Sigmoid colon (tissue), 7 donors: ENCODE measurements around the gene TANK. TPM values are rescaled to one million over a fixed set of nuclear protein-coding genes. Genes with fewer than 3 reads are reported as not detected.

Experiments used
- DNase-seq: peaks from one replicate; pipeline ENCODE4 v3.0.0-alpha.2; 2019
- H3K27ac ChIP-seq, 4 donors: fragments of 200-600 bp; sonication (generic); one replicate each; pipeline ENCODE4 v1.5.1; 2016 to 2019; ENCODE audit warnings: mild to moderate bottlenecking in 1 of 4
- H3K27me3 ChIP-seq, 3 donors: fragments of 200-600 bp; sonication (generic); one replicate each; pipeline ENCODE4 v1.5.1; 2019; ENCODE audit warnings: mild to moderate bottlenecking in 1 of 3
- H3K36me3 ChIP-seq, 4 donors: fragments of 200-600 bp; sonication (generic); one replicate each; pipeline ENCODE4 v1.5.1; 2016 to 2019
- H3K4me1 ChIP-seq, 4 donors: fragments of 200-600 bp; sonication (generic); one replicate each; pipeline ENCODE4 v1.5.1; 2017 to 2019
- H3K4me3 ChIP-seq, 4 donors: fragments of 200-600 bp; sonication (generic); one replicate each; pipeline ENCODE4 v1.5.1; 2017 to 2019; ENCODE audit warnings: mild to moderate bottlenecking in 2 of 4, moderate library complexity in 1 of 4
- H3K9me3 ChIP-seq, 4 donors: fragments of 200-600 bp in 3 of 4; sonication (generic) in 3 of 4; one replicate each; pipeline versions ENCODE4 v1.5.1 to v1.6.1; 2013 to 2019
- CTCF ChIP-seq, 4 experiments: fragments of 450-650 bp in 3 of 4; fragments of 200-600 bp in 1 of 4; IDR thresholded peaks; one replicate each; pipeline ENCODE4 v1.5.1; 2016 to 2019; ENCODE audit warnings: antibody characterized with exemption in 4 of 4, mild to moderate bottlenecking in 3 of 4, moderate library complexity in 2 of 4
- EP300 ChIP-seq, 4 donors: sonication (generic); formaldehyde crosslinking; IDR thresholded peaks; one replicate each; pipeline ENCODE4 v1.6.1; 2017; ENCODE audit warnings: antibody characterized with exemption in 4 of 4
- POLR2A ChIP-seq, 2 donors: fragments of 450-650 bp; IDR thresholded peaks; one replicate each; pipeline ENCODE4 v1.6.1; 2016; ENCODE audit warnings: antibody characterized with exemption in 2 of 2, mild to moderate bottlenecking in 2 of 2, moderate library complexity in 2 of 2
- POLR2AphosphoS5 ChIP-seq, 4 donors: sonication (generic); formaldehyde crosslinking; IDR thresholded peaks; one replicate each; pipeline ENCODE4 v1.6.1; 2017; ENCODE audit warnings: antibody characterized with exemption in 4 of 4
- WGBS, 2 donors: extraction: QIAGEN DNeasy Blood & Tissue Kit; methylation state at CpG; one replicate each; pipeline ENCODE4 v1.1.7; 2013; 5-methylcytosine and 5-hydroxymethylcytosine counted together
- intact Hi-C: fragments of 100-400 bp; cut with DNase I; formaldehyde crosslinking; loops from one replicate; pipeline ENCODE4 v1.15.1; 2023
- polyA plus RNA-seq, 3 donors: library from polyadenylated mRNA; stranded (reverse); fragments of 200-250 nt; gene quantifications; one replicate each; pipeline ENCODE4 v1.2.3, GENCODE V29; 2013
- total RNA-seq, 4 donors: library from RNA; depleted of rRNA; stranded (reverse); fragments of >200 nt; gene quantifications; one replicate each; pipeline ENCODE4 v1.1.0, GENCODE V29; 2016
- donor health status: healthy with polysubstance abuse.
- donor health status: Bipolar disorder and iron deficiency.
- donor health status: healthy.

Gene TANK
- total and polyA plus RNA-seq, 7 donors = 35.2 to 82.8 (median 52.9) TPM

- H3K4me3 ChIP-seq = no peak overlapping the region
- TF ChIP-seq POLR2A (IDR thresholded peaks at IDR 0.05) (no peak), EP300 (IDR thresholded peaks at IDR 0.05) (no peak), CTCF (IDR thresholded peaks at IDR 0.05) (no peak), POLR2AphosphoS5 (IDR thresholded peaks at IDR 0.05) (no peak)
These were observed 57.5 kb downstream of the TANK start for GRCh38 chr2:161217597-161218185.

GRCh38 chr2:161219211-161219610 lies 59.0 kb downstream of the TANK start:
- TF ChIP-seq CTCF (IDR thresholded peaks at IDR 0.05) = no peak
- no peak for TF ChIP-seq EP300 (IDR thresholded peaks at IDR 0.05)
- no peak for TF ChIP-seq POLR2AphosphoS5 (IDR thresholded peaks at IDR 0.05)
- no peak for TF ChIP-seq POLR2A (IDR thresholded peaks at IDR 0.05)
- DNase-seq = no peak
- intact Hi-C loops = no loop called here

More at GRCh38 chr2:161217597-161218185, 57.5 kb downstream of the TANK start:
- Histone ChIP-seq H3K36me3 (peaks cover 0 to 4% (median 0%) of the 10 kb centered on the region in 4 donors), H3K27ac (no peak overlapping the region), H3K27me3 (no peaks in the 10 kb centered on the region), H3K4me1 (peaks cover 0 to 9% (median 4%) of the 10 kb centered on the region in 4 donors), H3K9me3 (no peaks in the 10 kb centered on the region)
- WGBS, 2 donors = 86 to 92% methylated on average over 3 of the region's 3 CpGs
- no peak for DNase-seq
- intact Hi-C loops = no loop called here

GRCh38 chr2:161223139-161223732 lies 63.0 kb downstream of the TANK start:
- intact Hi-C loops = loop anchor here (1.0 kb wide), 1 partner anchor 50 kb away; no protein-coding TSS in a partner anchor
- no peaks in the 10 kb centered on the region for H3K9me3 ChIP-seq
- H3K36me3 ChIP-seq = peaks cover 0 to 45% (median 4%) of the 10 kb centered on the region in 4 donors
- no peak overlapping the region for H3K27ac ChIP-seq
- H3K4me1 ChIP-seq = peaks cover 0 to 9% (median 4%) of the 10 kb centered on the region in 4 donors
- 80 to 83% methylated on average over 3 of the region's 3 CpGs for WGBS, 2 donors
- TF ChIP-seq CTCF (IDR thresholded peaks at IDR 0.05) (peak in 3 of 4 experiments; percentile 52 to 72 (median 69)), POLR2A (IDR thresholded peaks at IDR 0.05) (no peak)
- no peak overlapping the region for H3K4me3 ChIP-seq
- no peak for DNase-seq
- H3K27me3 ChIP-seq = no peaks in the 10 kb centered on the region

More at GRCh38 chr2:161219211-161219610, 59.0 kb downstream of the TANK start:
- Histone ChIP-seq H3K4me1 (peaks cover 0 to 9% (median 4%) of the 10 kb centered on the region in 4 donors), H3K27me3 (no peaks in the 10 kb centered on the region), H3K9me3 (no peaks in the 10 kb centered on the region), H3K4me3 (no peak overlapping the region), H3K27ac (no peak overlapping the region), H3K36me3 (peaks cover 0 to 6% (median 0%) of the 10 kb centered on the region in 4 donors)
- WGBS, 2 donors = 60 to 84% methylated on average over 1 of the region's 1 CpG

GRCh38 chr2:161228511-161229240 lies 68.4 kb downstream of the TANK start:
- peaks cover 0 to 86% (median 12%) of the 10 kb centered on the region in 4 donors for H3K36me3 ChIP-seq
- WGBS, 2 donors = 66 to 91% methylated on average over 6 of the region's 6 CpGs

GRCh38 chr2:161230959-161231358 lies 70.7 kb downstream of the TANK start:
- DNase-seq = no peak
- Histone ChIP-seq H3K9me3 (no peaks in the 10 kb centered on the region), H3K36me3 (peaks cover 0 to 73% (median 12%) of the 10 kb centered on the region in 4 donors), H3K4me1 (no peaks in the 10 kb centered on the region), H3K27me3 (no peaks in the 10 kb centered on the region), H3K27ac (no peak overlapping the region), H3K4me3 (no peak overlapping the region)
- intact Hi-C loops = no loop called here
- 88 to 91% methylated on average over 4 of the region's 4 CpGs for WGBS, 2 donors
- TF ChIP-seq EP300 (IDR thresholded peaks at IDR 0.05) (no peak), CTCF (IDR thresholded peaks at IDR 0.05) (no peak), POLR2AphosphoS5 (IDR thresholded peaks at IDR 0.05) (no peak), POLR2A (IDR thresholded peaks at IDR 0.05) (no peak)

More at GRCh38 chr2:161228511-161229240, 68.4 kb downstream of the TANK start:
- intact Hi-C loops = no loop called here
- Histone ChIP-seq H3K9me3 (no peaks in the 10 kb centered on the region), H3K4me3 (no peak overlapping the region), H3K27me3 (no peaks in the 10 kb centered on the region), H3K27ac (no peak overlapping the region), H3K4me1 (no peaks in the 10 kb centered on the region)
- TF ChIP-seq EP300 (IDR thresholded peaks at IDR 0.05) (no peak), POLR2A (IDR thresholded peaks at IDR 0.05) (no peak)
- DNase-seq = no peak
